Measurements from ENCODE around the gene CEP95.
"Not testable (repeated sequence)": the region's sequence is repeated elsewhere in the genome, so short reads cannot be mapped to it uniquely, and the experiment has no call there.

Gene CEP95

GRCh38 chr17:64495300-64495699, 11.5 kb upstream of the CEP95 start:
- not testable (repeated sequence) for DNase-seq (ENCODE audit: low spot score)

DNA sequence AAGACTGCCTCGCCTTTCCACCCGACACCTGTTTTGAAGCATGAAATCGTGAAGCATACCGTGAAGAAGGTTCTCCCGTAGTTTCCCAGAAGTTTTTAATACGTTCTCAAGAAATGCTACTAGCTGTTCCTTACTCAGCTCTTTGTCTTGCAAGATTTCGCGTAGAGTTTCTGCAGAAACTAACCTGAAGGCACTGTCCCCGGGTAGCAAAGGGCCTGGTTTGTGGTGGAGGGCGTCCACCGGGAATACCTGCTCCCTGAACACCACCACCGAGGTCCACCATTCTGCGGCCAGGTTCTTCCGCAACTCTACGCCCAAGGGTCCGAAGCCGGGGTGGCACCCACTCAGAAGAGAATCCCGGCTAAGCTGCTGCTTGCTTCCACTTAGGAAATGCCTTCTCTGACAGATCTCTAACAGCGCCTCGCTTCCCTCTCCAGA, 10.4 kb upstream of the CEP95 start:
- DNase-seq (ENCODE audit: low spot score), result no peak

DNA sequence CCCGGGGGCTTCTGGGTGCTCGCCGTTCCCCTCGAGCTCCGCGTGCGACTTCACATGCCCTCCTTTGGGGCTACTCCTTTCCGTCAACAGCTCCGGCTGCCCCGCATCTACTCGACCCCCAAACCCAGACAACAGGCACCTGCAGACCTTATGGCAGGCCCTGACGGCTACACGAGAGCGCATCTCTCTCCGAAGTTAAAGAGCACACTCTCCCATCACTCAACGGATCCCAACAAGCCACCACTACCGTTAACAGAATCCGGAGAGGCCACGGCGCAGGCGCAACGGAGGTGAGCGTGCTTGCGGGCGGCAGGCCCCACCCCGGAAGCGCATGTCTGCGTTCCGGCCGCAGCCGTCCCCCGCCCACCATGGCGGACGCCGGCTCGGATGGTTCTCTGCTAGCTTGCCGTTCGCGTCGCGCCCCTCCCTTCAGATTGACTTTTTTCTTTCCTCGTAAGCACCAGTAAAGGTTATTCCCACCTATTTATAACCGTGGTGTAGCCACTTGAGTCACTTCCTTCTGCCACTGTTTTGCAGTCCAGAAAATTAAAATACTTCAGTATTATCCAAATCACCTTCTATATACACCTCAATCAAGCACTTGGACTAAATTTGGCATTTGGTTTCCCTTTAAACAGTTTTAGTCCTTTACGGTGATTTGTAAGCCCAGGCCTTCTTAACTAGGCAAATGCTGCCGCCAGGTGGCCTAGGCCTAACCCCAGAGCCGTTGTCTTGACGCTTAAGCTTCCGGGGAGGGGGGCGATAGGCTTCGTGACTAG, 9.8 kb upstream of the CEP95 start, which contains the start of gene POLG2:
Gene POLG2 (minus strand): TSS at position 269 of the 779 bp plus-strand sequence. CDS start 86 bp downstream, at position 183.
- peak; percentile 94 for DNase-seq (ENCODE audit: low spot score)

DNA sequence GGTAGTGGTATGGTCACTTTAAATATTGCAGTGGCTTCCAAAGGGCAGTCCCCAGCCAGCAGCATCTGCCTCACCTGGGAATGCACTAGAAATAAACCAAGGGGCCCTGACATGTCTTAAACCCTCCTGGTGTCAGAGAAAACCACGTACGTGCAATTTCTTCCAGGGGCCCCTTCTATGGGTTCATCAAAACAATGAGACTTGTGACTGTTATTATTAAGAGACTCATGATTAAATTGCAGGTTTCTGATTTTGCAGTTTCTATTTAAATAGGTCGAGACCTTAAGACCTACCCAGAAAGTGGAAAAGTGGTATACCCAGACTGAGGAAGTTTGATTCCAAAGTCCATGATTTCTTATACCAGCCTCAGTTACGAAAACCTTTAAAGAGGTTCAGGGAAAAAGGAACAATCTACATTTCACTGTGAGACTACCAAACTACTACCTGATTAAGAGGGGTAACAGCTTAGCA, 9.2 kb upstream of the CEP95 start:
- DNase-seq (ENCODE audit: low spot score), result no peak

- DNase-seq (ENCODE audit: low spot score), result peak; percentile 59
These were observed 8.2 kb upstream of the CEP95 start for GRCh38 chr17:64498308-64499203.

GRCh38 chr17:64499805-64500486, 6.8 kb upstream of the CEP95 start:
- DNase-seq (ENCODE audit: low spot score), result peak; percentile 75

DNA sequence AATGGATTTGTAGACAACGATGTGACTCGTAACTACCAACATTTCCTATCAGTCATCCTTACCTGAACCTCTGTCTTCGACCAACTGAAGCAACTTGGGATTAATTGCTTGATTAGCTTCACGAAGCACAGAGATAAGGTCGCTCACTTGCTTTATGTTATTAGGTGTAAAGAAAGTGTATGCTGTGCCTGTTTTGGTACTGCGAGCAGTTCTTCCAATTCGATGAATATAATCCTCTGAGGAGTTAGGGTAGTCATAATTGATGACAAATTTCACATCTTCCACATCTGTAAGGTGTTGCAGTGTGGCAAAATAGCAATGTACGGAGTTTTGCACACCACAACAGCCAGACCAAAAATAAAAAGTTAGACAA, 6.3 kb upstream of the CEP95 start:
- no peak for DNase-seq (ENCODE audit: low spot score)

GRCh38 chr17:64500862-64501765, 5.7 kb upstream of the CEP95 start:
- no peak for DNase-seq (ENCODE audit: low spot score)

- no peak for DNase-seq (ENCODE audit: low spot score)
These were observed 4.8 kb upstream of the CEP95 start for GRCh38 chr17:64502021-64502420.

DNA sequence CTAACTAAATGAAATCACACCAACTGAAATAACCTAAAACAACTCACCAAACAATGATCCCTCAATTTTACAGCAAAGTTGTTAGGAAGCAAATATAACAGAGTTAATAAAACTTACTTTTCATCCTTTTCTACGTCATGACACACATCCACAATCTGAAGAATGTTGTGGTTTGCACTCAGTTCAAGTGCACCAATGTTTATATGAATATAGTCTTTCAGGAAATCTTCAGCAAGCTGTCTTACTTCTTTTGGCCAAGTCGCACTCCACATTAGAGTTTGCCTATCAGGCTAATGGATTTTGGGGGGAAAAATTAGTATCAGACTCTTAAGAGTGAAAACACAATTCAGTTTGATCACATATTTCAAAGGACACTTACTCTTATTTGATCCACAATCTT, 4.0 kb upstream of the CEP95 start:
- DNase-seq (ENCODE audit: low spot score), result no peak

- DNase-seq (ENCODE audit: low spot score), result no peak
These were observed 3.4 kb upstream of the CEP95 start for GRCh38 chr17:64503341-64503740.

DNA sequence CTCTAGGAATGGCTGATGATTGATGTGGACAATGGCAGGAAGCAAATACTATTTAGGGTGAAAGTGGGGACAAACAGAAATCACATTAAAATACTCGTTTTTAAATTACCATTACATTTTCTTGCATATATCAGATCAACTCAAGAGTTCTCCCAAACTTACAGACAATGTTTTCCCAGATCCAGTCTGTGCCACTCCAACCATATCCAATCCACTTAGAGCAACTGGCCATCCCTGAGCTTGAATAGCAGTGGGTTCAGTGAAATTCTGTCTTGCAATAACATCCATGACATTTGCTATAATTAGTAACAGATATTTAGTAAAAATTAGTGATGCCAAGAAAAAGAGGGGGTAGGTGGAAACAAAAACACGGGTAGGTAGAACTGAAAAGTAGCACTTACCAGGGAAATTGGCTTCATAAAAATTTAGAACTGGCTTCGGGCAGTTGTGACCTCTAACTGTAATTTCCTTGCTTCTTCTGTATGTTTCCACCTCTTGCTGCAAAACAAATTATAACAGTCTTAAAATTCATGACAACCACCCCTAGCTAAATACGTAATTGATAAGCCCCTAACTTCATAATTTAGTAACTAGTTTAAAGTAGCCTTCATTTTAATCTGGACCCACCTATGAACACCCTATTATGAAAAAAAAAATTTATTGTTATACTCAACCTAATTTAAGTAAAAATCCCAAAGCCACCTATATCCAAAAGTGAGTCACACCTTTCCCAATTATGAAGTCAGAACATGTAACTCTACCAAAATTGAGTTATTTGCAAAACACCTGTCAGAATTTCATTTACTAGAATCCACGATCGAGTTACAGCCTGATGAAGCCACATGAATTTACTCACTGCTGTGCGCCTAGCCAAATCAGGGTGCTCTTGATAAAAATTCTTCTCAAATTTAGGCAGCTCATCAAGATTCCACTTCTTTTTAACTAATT, 2.7 kb upstream of the CEP95 start:
- DNase-seq (ENCODE audit: low spot score), result no peak

DNA sequence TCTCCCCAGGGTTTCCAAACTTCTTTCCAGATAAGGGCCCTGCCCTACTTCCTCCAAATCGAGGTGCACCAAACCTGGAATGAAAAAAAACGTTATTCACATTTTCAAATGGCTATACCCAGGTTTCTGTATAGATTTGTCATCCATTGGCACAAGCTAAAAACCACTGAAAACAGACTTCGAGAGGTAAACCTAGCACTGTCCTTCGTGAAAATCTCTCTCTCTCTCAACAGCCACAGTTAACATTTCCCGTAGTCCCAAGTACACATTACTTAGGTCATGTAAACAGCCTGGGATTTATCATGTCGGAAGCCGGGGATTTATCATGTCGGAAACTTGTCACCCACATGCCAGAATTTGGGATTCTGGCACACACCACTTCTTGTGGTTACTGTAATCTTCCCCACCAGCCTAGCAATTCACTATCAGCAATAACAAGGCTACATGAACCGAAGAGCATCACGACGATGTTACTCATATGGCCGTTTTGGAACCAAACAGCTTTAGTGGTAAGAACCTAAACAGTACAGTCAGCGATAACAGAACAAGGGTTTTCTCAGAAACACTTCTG, 1.9 kb upstream of the CEP95 start:
- peak; percentile 69 for DNase-seq (ENCODE audit: low spot score)

- DNase-seq (ENCODE audit: low spot score), result peak; percentile 80
These were observed 1.2 kb upstream of the CEP95 start for GRCh38 chr17:64505340-64506200.

DNA sequence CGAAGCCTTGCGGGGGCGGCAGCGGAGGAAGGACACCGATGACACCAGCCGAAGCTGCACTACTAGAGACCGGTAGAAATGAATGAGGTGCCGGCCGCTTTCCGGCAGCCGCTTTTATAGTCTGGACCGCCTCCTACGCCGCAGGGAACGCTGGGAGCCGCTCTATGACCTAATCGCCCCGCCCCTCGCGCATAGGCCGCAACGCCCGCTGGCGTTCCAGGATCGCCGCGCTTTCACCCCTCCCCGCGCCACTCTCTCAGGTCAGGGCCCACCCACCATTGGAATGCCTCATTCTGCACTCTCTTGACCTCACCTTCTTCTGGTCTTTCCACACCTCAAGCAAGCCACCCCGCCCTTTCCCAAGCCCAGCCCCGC, 589 bp upstream of the CEP95 start, which contains the start of gene DDX5:
Gene DDX5 (minus strand): TSS at position 89 of the 375 bp plus-strand sequence. CDS start 170 bp downstream, outside the sequence.
- DNase-seq (ENCODE audit: low spot score), result peak; percentile 97

- DNase-seq (ENCODE audit: low spot score), result peak; percentile 91
These were observed 621 bp downstream of the CEP95 start for GRCh38 chr17:64507413-64507782.

DNA sequence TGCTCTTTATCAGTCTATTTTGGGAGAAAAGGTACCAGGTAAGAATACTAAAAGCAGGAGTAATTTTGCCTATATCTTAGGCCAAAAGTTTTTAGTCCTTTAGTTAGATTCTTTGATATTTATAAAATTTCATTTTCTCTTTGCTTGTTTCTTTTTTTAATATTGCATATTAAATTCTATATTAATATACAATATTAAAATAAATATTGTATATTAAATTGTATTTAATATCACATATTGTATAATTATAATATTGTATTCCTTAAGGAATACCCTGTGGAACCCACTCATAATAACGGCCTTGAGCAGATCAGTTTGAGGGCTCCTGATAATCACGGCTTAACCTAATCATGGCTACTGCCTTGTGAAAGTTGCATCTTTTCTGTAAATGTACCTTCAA, 1.9 kb downstream of the CEP95 start:
- DNase-seq (ENCODE audit: low spot score), result no peak

DNA sequence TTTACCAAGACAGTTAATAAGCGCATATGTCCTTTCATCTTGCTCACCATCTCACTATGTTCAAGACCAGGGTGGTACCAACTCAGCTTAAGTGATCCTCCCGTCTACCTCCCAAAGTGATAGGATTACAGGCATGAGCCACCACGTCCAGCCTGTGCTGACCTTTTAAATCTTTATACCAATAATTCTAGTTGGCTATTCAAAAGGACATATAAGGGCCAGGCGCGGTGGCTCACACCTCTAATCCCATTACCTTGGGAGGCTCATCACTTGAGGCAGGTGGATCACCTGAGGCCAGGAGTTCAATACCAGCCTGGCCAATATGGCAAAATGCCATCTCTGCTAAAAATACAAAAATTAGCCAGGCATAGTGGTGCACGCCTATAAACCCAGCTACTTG, 2.4 kb downstream of the CEP95 start:
- no peak for DNase-seq (ENCODE audit: low spot score)

GRCh38 chr17:64515419-64515818, 8.6 kb downstream of the CEP95 start:
- no peak for DNase-seq (ENCODE audit: low spot score)

All from RKO (cell line).